Smooth muscle cell (in vitro differentiated cells): ENCODE data around the gene PTPRN2. TPM values are rescaled to one million over a fixed set of nuclear protein-coding genes. Genes with fewer than 3 reads are reported as not detected.

Source experiments
- DNase-seq: peaks from one replicate; lab custom pipeline; 2025; ENCODE audit not compliant: unreplicated experiment; lab: John Stamatoyannopoulos, UW
- H2AFZ ChIP-seq: fragments of 200-600 bp; sonication (generic); 2 replicates; pipeline ENCODE4 v1.6.0; 2016; ENCODE audit warnings: antibody characterized with exemption, low read depth, mild to moderate bottlenecking
- H3F3A ChIP-seq: fragments of 200-600 bp; sonication (generic); 2 replicates; pipeline ENCODE4 v1.6.0; 2017; ENCODE audit warnings: antibody characterized with exemption, low read depth
- H3K27ac ChIP-seq: fragments of 200-600 bp; sonication (generic); 2 replicates; pipeline ENCODE4 v1.5.1; 2016; ENCODE audit warnings: low read depth, mild to moderate bottlenecking
- H3K27me3 ChIP-seq: fragments of 200-600 bp; sonication (generic); 2 replicates; pipeline ENCODE4 v1.6.1; 2016; ENCODE audit warnings: low read depth, mild to moderate bottlenecking
- H3K36me3 ChIP-seq: fragments of 200-600 bp; sonication (generic); 2 replicates; pipeline ENCODE4 v1.5.1; 2016; ENCODE audit warnings: low read depth
- H3K4me1 ChIP-seq: fragments of 200-600 bp; sonication (generic); 2 replicates; pipeline ENCODE4 v1.5.1; 2016; ENCODE audit warnings: low read depth
- H3K4me2 ChIP-seq: fragments of 200-600 bp; sonication (generic); 2 replicates; pipeline ENCODE4 v1.6.0; 2016; ENCODE audit warnings: mild to moderate bottlenecking
- H3K4me3 ChIP-seq: fragments of 200-600 bp; sonication (generic); 2 replicates; pipeline ENCODE4 v1.5.1; 2016; ENCODE audit warnings: mild to moderate bottlenecking
- H3K79me2 ChIP-seq: fragments of 200-600 bp; sonication (generic); 2 replicates; pipeline ENCODE4 v1.6.0; 2016; ENCODE audit warnings: low read depth, mild to moderate bottlenecking
- H3K9ac ChIP-seq: fragments of 200-600 bp; sonication (generic); 2 replicates; pipeline ENCODE4 v1.6.0; 2016; ENCODE audit warnings: low read depth
- H3K9me3 ChIP-seq: fragments of 200-600 bp; sonication (generic); replicated peaks from 2 replicates; pipeline ENCODE4 v1.5.1; 2016; ENCODE audit warnings: low read depth
- H4K20me1 ChIP-seq: fragments of 200-600 bp; sonication (generic); 2 replicates; pipeline ENCODE4 v1.6.0; 2016; ENCODE audit warnings: low read depth
- CTCF ChIP-seq: fragments of 200-600 bp; sonication (generic); IDR thresholded peaks from 2 replicates; pipeline ENCODE4 v1.5.1; 2017; ENCODE audit warnings: borderline replicate concordance, mild to moderate bottlenecking, antibody characterized with exemption; ENCODE audit not compliant: insufficient read depth, poor library complexity, severe bottlenecking
- WGBS: methylation state at CpG from one replicate; pipeline ENCODE4 v1.1.7; 2016; ENCODE audit warnings: low lambda C conversion rate; 5-methylcytosine and 5-hydroxymethylcytosine counted together
- polyA plus RNA-seq: library from polyadenylated mRNA; unstranded; fragments of >200 nt; fragmentation: Nextera tagmentation; extraction: Ambion mirVana; gene quantifications from 2 replicates; pipeline ENCODE4 v1.2.1, GENCODE V29; 2016
- total RNA-seq: library from RNA; depleted of rRNA; stranded (reverse); fragments of >200 nt; gene quantifications from 2 replicates; pipeline ENCODE4 v1.2.3, GENCODE V29; 2014

Gene PTPRN2
- total and polyA plus RNA-seq, 2 experiments from 2014 or later, result 0.09 to 0.87 TPM

GRCh38 chr7:157570531-157571200, 1017.0 kb downstream of the PTPRN2 start:
- no peaks in the 10 kb centered on the region for H3K27me3 ChIP-seq
- H4K20me1 ChIP-seq, result no peaks in the 10 kb centered on the region
- 76% methylated on average over 24 of the region's 24 CpGs for WGBS
- H3F3A ChIP-seq, result no peaks in the 10 kb centered on the region
- H3K27ac ChIP-seq, result no peak overlapping the region
- peaks cover 9% of the 10 kb centered on the region for H3K4me1 ChIP-seq
- no peak for TF ChIP-seq CTCF
- H3K9ac ChIP-seq, result no peak overlapping the region
- H3K4me3 ChIP-seq, result no peak overlapping the region
- peak overlapping the region; percentile 21 for H3K4me2 ChIP-seq
- H3K9me3 ChIP-seq, result no peaks in the 10 kb centered on the region
- H3K36me3 ChIP-seq, result no peaks in the 10 kb centered on the region
- no peak for DNase-seq
- H2AFZ ChIP-seq, result no peak overlapping the region
- no peaks in the 10 kb centered on the region for H3K79me2 ChIP-seq

DNA sequence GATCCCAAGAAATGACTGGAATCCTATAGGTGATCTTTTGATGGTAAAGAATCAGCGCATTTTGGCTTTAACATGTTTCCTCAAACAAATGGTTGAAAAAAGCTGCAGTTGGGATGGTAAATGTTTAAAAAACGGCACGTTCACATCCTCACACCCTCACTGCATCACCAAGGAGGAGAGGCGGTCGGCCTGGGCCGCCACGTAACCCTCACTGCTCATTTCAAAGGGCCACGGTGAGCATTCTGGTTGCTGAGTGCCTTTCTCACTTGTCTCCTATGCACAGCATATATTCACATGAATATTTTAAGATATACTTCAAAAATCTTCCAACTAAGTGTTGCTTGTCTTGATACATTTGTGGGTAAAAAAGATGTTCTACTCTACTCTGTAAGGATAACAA, 1017.7 kb downstream of the PTPRN2 start:
- Histone ChIP-seq H3K27ac (no peak overlapping the region), H3K9me3 (no peaks in the 10 kb centered on the region), H2AFZ (no peak overlapping the region), H3K27me3 (no peaks in the 10 kb centered on the region), H3F3A (no peaks in the 10 kb centered on the region), H3K4me2 (peak overlapping the region; percentile 21), H3K4me3 (no peak overlapping the region), H3K36me3 (no peaks in the 10 kb centered on the region), H4K20me1 (no peaks in the 10 kb centered on the region), H3K9ac (no peak overlapping the region), H3K4me1 (peaks cover 9% of the 10 kb centered on the region), H3K79me2 (no peaks in the 10 kb centered on the region)
- WGBS, result 94% methylated on average over 8 of the region's 8 CpGs
- no peak for TF ChIP-seq CTCF
- no peak for DNase-seq

- DNase-seq, result peak; percentile 5
- Histone ChIP-seq H3K4me3 (peak overlapping the region; percentile 41), H3K4me2 (peak overlapping the region; percentile 80), H3K27ac (no peak overlapping the region), H3K4me1 (peaks cover 9% of the 10 kb centered on the region), H4K20me1 (no peaks in the 10 kb centered on the region), H3F3A (no peaks in the 10 kb centered on the region), H3K9me3 (no peaks in the 10 kb centered on the region), H3K79me2 (no peaks in the 10 kb centered on the region), H3K9ac (no peak overlapping the region), H3K27me3 (no peaks in the 10 kb centered on the region), H3K36me3 (no peaks in the 10 kb centered on the region), H2AFZ (peak overlapping the region; percentile 73)
- 37% methylated on average over 35 of the region's 35 CpGs for WGBS
- TF ChIP-seq CTCF, result no peak
Observed at GRCh38 chr7:157568770-157569584, 1018.6 kb downstream of the PTPRN2 start.
